RCC 7860 (cell line): ENCODE measurements around the gene MRAS.
"Not testable (repeated sequence)": the region's sequence is repeated elsewhere in the genome, so short reads cannot be mapped to it uniquely, and the experiment has no call there.

ENCODE experiments used
- DNase-seq: peaks from one replicate; pipeline ENCODE4 v3.0.0-alpha.2; 2015; ENCODE audit warnings: low spot score
- FAIRE-seq: peaks from 2 replicates; lab custom pipeline; 2012; peaks lifted over from hg19 to GRCh38; lab: Jason Lieb, UNC

The MRAS gene

GRCh38 chr3:138412821-138413551, 64.6 kb downstream of the MRAS start:
- FAIRE-seq (no peak), DNase-seq (peak; percentile 61)

GRCh38 chr3:138416236-138416635, 67.9 kb downstream of the MRAS start:
- not testable (repeated sequence) for FAIRE-seq, DNase-seq

- FAIRE-seq (peak; percentile 61), DNase-seq (peak; percentile 65)
These were observed 69.2 kb downstream of the MRAS start for GRCh38 chr3:138417559-138417982.

- FAIRE-seq: no peak
- no peak for DNase-seq
These were observed 70.3 kb downstream of the MRAS start for GRCh38 chr3:138418601-138419206.

- no peak for FAIRE-seq
- DNase-seq: no peak
These were observed 74.9 kb downstream of the MRAS start for GRCh38 chr3:138423316-138423715.

- DNase-seq: no peak
- FAIRE-seq: no peak
These were observed 75.9 kb downstream of the MRAS start for GRCh38 chr3:138424323-138424722.

GRCh38 chr3:138426211-138426610, 77.8 kb downstream of the MRAS start:
- DNase-seq: no peak
- no peak for FAIRE-seq

- DNase-seq, FAIRE-seq: not testable (repeated sequence)
These were observed 78.4 kb downstream of the MRAS start for GRCh38 chr3:138426754-138427153.

GRCh38 chr3:138429665-138430064, 81.3 kb downstream of the MRAS start:
- FAIRE-seq: no peak
- no peak for DNase-seq

- no peak for DNase-seq
- FAIRE-seq: no peak
These were observed 84.3 kb downstream of the MRAS start for GRCh38 chr3:138432576-138433240.

GRCh38 chr3:138433892-138434275, 85.5 kb downstream of the MRAS start:
- FAIRE-seq (no peak), DNase-seq (no peak)

- DNase-seq (no peak), FAIRE-seq (no peak)
These were observed 86.0 kb downstream of the MRAS start, which contains the start of gene ESYT3 for GRCh38 chr3:138434276-138434874. ESYT3 (plus strand) TSS chr3:138434616; CDS start chr3:138434799, 183 bp downstream.

- DNase-seq (no peak), FAIRE-seq (no peak)
These were observed 86.7 kb downstream of the MRAS start for GRCh38 chr3:138434875-138435772.

- DNase-seq (no peak), FAIRE-seq (no peak)
These were observed 87.5 kb downstream of the MRAS start for GRCh38 chr3:138435840-138436239.

GRCh38 chr3:138437281-138437680, 88.9 kb downstream of the MRAS start:
- no peak for DNase-seq
- FAIRE-seq: no peak

GRCh38 chr3:138438896-138439295, 90.5 kb downstream of the MRAS start:
- FAIRE-seq (no peak), DNase-seq (no peak)

- DNase-seq: no peak
- no peak for FAIRE-seq
These were observed 91.3 kb downstream of the MRAS start for GRCh38 chr3:138439646-138440045.

- FAIRE-seq: no peak
- DNase-seq: peak; percentile 20
These were observed 91.7 kb downstream of the MRAS start for GRCh38 chr3:138440121-138440521.

- DNase-seq (no peak), FAIRE-seq (no peak)
These were observed 92.2 kb downstream of the MRAS start for GRCh38 chr3:138440596-138440995.

- FAIRE-seq: no peak
- DNase-seq: no peak
These were observed 92.9 kb downstream of the MRAS start for GRCh38 chr3:138441256-138441655.
